ENCODE data around the gene KIF16B.

- no peak for TF ChIP-seq CTCF (IDR thresholded peaks at IDR 0.05)
- TF ChIP-seq POLR2A (IDR thresholded peaks at IDR 0.05) = no peak
- TF ChIP-seq EP300 (IDR thresholded peaks at IDR 0.05) = no peak
Observed at GRCh38 chr20:16327606-16328005, 245.6 kb downstream of the KIF16B start.

All from sigmoid colon (tissue), 4 donors.